Muscle of leg (tissue), 11 donors: ENCODE results near the gene SAMD7. TPM values are rescaled to one million over a fixed set of nuclear protein-coding genes. Genes with fewer than 3 reads are reported as not detected.

Experiments used
- DNase-seq: peaks from one replicate; pipeline ENCODE4 v3.0.0; 2013
- H3K27ac ChIP-seq: one replicate; pipeline ENCODE4 v1.5.1; 2013; ENCODE audit warnings: mild to moderate bottlenecking, low read length, control low read depth
- H3K27me3 ChIP-seq: one replicate; pipeline ENCODE4 v1.6.1; 2013; ENCODE audit warnings: low read length; ENCODE audit not compliant: control insufficient read depth, insufficient read depth
- H3K36me3 ChIP-seq: one replicate; pipeline ENCODE4 v1.6.1; 2013; ENCODE audit warnings: low read length; ENCODE audit not compliant: control insufficient read depth, insufficient read depth
- H3K4me1 ChIP-seq: one replicate; pipeline ENCODE4 v1.6.1; 2013; ENCODE audit warnings: low read length; ENCODE audit not compliant: control insufficient read depth, insufficient read depth
- H3K4me3 ChIP-seq: one replicate; pipeline ENCODE4 v1.5.1; 2013; ENCODE audit warnings: low read length, control low read depth
- H3K9me3 ChIP-seq: replicated peaks from 2 replicates; pipeline ENCODE4 v1.6.1; 2013; ENCODE audit warnings: low read depth, low read length; ENCODE audit not compliant: control insufficient read depth
- WGBS: methylation state at CpG from one replicate; pipeline ENCODE4 v1.1.5; 2013; ENCODE audit warnings: missing lambda C conversion rate; ENCODE audit not compliant: insufficient coverage; 5-methylcytosine and 5-hydroxymethylcytosine counted together
- polyA plus RNA-seq, 8 donors: library from polyadenylated mRNA; unstranded; fragments of 120-200 nt; gene quantifications; one replicate each; pipeline versions ENCODE4 v1.2.1 to v1.2.3, GENCODE V29; 2013; ENCODE audit warnings: inconsistent platforms in 1 of 8, low replicate concordance in 1 of 8; ENCODE audit not compliant: insufficient read length in 8 of 8, insufficient read depth in 1 of 8
- total RNA-seq: library from RNA; stranded (reverse); fragments of 120-200 nt; gene quantifications from one replicate; pipeline ENCODE4 v1.2.4, GENCODE V29; 2013

Gene SAMD7
- total and polyA plus RNA-seq, 9 donors = 0.14 TPM; not detected in 8

DNA sequence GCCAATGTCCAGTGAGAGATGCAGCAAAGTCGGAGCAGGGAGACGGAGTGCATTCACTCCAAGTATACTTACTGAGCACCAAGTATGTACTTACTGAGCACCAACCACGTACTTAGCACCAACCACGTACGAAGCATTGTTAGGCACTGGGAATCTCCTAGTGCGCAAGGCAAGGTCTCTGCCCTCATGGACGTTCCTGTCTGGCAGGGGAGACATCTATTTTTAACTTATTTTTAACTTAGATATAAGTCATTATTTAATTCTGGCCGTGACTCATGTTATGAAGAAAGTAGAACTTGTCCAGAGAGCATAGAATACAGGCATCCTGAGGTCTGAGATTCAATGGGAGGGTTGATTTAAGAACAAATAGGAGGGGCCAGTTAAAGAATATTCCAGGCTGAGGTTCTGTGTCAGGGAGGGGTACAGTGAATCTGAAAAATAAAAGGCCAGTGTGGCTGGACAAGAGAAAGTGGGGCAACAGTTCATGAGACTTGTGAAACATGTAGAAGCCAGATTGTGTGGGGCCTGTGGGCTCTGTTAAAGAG lies 32.3 kb upstream of the SAMD7 start:
- Histone ChIP-seq H3K4me1 (no peaks in the 10 kb centered on the region), H3K27ac (no peak overlapping the region), H3K4me3 (no peak overlapping the region), H3K9me3 (no peaks in the 10 kb centered on the region), H3K36me3 (no peaks in the 10 kb centered on the region), H3K27me3 (peaks cover 2% of the 10 kb centered on the region)
- 84% methylated on average over 3 of the region's 8 CpGs for WGBS
- no peak for DNase-seq

- WGBS = 37% methylated on average over 3 of the region's 3 CpGs
- Histone ChIP-seq H3K27me3 (peaks cover 2% of the 10 kb centered on the region), H3K27ac (no peak overlapping the region), H3K9me3 (no peaks in the 10 kb centered on the region), H3K4me1 (no peaks in the 10 kb centered on the region), H3K4me3 (no peak overlapping the region), H3K36me3 (no peaks in the 10 kb centered on the region)
- DNase-seq = no peak
Observed at GRCh38 chr3:169879845-169880575, 31.4 kb upstream of the SAMD7 start.

DNA sequence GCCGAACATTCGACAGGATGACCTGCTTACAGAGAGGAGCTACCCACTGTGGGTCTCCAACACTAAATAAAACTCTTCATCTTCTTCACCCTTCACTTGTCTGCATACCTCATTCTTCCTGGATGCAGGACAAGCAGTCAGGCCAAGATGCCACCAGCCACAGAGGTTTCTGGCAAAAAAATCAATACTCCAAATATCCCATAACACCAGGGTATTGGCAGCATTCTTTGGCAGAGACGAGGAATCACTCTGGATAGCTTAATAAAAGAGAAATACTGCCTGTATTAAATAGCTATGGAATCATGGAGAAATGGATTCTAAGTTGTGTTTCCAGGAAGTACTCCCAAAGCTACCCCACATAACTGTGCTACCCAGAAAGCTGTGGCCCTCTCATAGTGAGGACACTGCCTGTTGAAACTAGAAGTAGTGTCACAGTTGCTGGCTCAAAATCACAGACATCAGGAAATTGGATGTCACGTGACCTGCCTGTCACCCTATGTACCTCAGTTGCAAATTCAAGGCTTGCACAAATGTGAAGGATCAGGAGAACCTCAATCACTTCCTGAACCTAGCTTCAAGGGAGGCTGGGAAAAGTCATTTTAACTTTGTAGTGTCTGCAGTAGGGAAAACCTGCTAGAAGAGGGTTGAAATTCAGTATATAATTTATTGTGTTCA lies 30.7 kb upstream of the SAMD7 start:
- no peaks in the 10 kb centered on the region for H3K36me3 ChIP-seq
- H3K27me3 ChIP-seq = no peaks in the 10 kb centered on the region
- no peaks in the 10 kb centered on the region for H3K4me1 ChIP-seq
- H3K4me3 ChIP-seq = no peak overlapping the region
- DNase-seq = no peak
- no peak overlapping the region for H3K27ac ChIP-seq
- no peaks in the 10 kb centered on the region for H3K9me3 ChIP-seq
- 81% methylated on average over 3 of the region's 4 CpGs for WGBS

- WGBS = 63% methylated on average over 2 of the region's 5 CpGs
- H3K27ac ChIP-seq = no peak overlapping the region
Observed at GRCh38 chr3:169886671-169887070, 24.7 kb upstream of the SAMD7 start.

DNA sequence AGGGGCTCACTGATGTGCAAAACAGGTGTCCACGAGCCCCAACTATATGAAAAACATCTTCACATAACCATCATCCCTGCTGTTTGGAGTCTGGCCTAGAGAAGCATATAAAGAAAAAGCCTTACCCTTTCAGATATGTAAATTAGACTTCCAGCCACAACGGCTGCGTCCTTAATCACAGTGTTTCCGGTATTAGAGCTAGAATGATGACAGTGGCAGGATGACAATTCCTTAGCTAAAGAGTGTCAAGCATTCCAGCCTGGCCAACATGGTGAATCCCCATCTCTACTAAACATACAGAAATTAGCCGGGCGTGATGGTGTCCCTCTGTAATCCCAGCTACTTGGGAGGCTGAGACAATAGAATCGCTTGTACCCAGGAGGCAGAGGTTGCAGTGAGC lies 19.5 kb upstream of the SAMD7 start:
- 61% methylated on average over 6 of the region's 7 CpGs for WGBS
- Histone ChIP-seq H3K9me3 (no peaks in the 10 kb centered on the region), H3K27ac (no peak overlapping the region), H3K4me3 (no peak overlapping the region), H3K27me3 (no peaks in the 10 kb centered on the region), H3K4me1 (peaks cover under 1% of the 10 kb centered on the region), H3K36me3 (no peaks in the 10 kb centered on the region)
- no peak for DNase-seq

More at GRCh38 chr3:169886671-169887070, 24.7 kb upstream of the SAMD7 start:
- peaks cover 3% of the 10 kb centered on the region for H3K4me1 ChIP-seq
- peak; percentile 43 for DNase-seq
- no peaks in the 10 kb centered on the region for H3K36me3 ChIP-seq
- H3K27me3 ChIP-seq = no peaks in the 10 kb centered on the region
- H3K4me3 ChIP-seq = no peak overlapping the region
- H3K9me3 ChIP-seq = no peaks in the 10 kb centered on the region

DNA sequence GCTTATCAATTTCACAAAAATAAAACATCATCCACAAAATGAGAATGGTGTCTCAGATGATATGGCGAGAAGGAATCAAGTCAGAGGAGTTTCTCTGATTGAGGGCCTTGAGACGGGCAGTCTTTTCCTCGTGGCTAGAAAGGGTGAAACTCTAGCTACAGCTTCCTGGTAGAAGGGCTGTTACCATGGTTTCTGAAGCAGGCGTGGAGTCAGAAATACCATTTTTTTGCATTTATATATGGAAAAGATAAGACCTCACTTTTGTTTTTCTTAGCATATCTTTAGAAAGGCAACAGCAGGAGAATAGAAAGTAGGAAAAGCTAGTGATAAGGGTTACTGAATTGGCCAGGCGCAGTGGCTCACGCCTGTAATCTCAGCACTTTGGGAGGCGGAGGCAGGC lies 17.3 kb upstream of the SAMD7 start:
- Histone ChIP-seq H3K27me3 (no peaks in the 10 kb centered on the region), H3K4me3 (no peak overlapping the region), H3K27ac (no peak overlapping the region), H3K36me3 (no peaks in the 10 kb centered on the region), H3K9me3 (no peaks in the 10 kb centered on the region), H3K4me1 (no peaks in the 10 kb centered on the region)
- no peak for DNase-seq
- 71% methylated on average over 4 of the region's 7 CpGs for WGBS

DNA sequence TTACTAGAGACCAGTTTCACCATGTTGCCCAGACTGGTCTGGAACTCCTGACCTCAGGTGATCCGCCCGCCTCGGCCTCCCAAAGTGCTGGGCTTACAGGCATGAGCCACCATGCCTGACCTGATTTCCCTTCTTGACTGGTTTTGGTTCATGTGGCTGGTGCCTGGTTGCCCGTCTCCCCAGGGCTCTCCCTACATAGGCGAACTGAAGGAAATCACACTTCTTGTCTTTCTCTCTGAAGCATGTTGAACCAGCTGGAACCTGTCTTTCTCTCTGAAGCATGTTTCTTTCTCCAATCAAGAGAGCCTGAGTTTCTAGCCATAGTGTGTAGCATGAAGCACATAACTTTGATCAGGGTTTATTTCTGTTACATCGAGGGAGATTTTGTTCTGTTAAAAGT lies 16.3 kb upstream of the SAMD7 start:
- DNase-seq = no peak
- no peaks in the 10 kb centered on the region for H3K27me3 ChIP-seq
- H3K4me1 ChIP-seq = no peaks in the 10 kb centered on the region
- H3K4me3 ChIP-seq = no peak overlapping the region
- 73% methylated on average over 5 of the region's 6 CpGs for WGBS
- H3K36me3 ChIP-seq = no peaks in the 10 kb centered on the region
- no peak overlapping the region for H3K27ac ChIP-seq
- H3K9me3 ChIP-seq = no peaks in the 10 kb centered on the region

DNA sequence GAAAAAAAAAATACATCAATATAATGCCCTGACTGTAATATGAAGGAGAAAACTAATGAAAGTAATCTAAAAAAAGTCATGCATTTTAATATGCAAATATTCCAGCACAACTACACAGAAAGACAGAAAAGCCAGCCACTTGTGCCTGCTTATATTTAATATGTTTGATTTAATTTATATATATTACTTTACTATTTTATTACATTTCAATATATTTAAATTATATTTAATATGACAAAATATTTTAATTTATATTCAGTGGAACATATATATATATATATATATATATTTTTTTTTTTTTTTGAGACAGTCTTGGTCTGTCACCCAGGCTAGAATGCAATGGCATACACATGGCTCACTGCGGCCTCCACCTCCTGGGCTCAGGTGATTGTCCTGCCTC lies 14.1 kb upstream of the SAMD7 start:
- no peaks in the 10 kb centered on the region for H3K27me3 ChIP-seq
- H3K4me1 ChIP-seq = no peaks in the 10 kb centered on the region
- H3K4me3 ChIP-seq = no peak overlapping the region
- no peaks in the 10 kb centered on the region for H3K36me3 ChIP-seq
- H3K27ac ChIP-seq = no peak overlapping the region
- H3K9me3 ChIP-seq = peaks cover 9% of the 10 kb centered on the region
- WGBS = 60% methylated on average over 1 of the region's 1 CpG
- DNase-seq = no peak

GRCh38 chr3:169901453-169901852 lies 9.9 kb upstream of the SAMD7 start:
- no peaks in the 10 kb centered on the region for H3K4me1 ChIP-seq
- no peaks in the 10 kb centered on the region for H3K27me3 ChIP-seq
- no peak overlapping the region for H3K4me3 ChIP-seq
- peaks cover 12% of the 10 kb centered on the region for H3K9me3 ChIP-seq
- DNase-seq = no peak
- no CpG with 5 or more reads among the region's 1 CpG for WGBS
- no peak overlapping the region for H3K27ac ChIP-seq
- no peaks in the 10 kb centered on the region for H3K36me3 ChIP-seq

DNA sequence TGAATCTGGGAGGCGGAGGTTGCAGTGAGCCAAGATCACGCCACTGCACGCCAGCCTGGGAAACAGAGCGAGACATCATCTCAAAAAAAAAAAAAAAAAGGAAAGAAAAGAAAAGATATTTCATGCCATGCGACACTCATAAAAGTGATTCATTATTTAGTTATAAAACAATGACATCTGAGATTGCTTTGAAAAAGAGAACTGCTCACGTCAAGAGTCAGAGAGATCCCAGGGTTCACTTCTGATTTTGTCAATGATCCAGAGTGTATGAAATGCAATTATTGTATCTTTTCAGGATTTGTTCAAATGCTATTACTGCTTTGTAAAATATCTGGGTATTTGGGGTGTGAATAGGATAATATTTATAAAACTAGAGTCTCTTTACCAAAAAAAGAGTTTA lies 6.0 kb upstream of the SAMD7 start:
- H3K4me3 ChIP-seq = no peak overlapping the region
- no peaks in the 10 kb centered on the region for H3K4me1 ChIP-seq
- H3K9me3 ChIP-seq = peaks cover 12% of the 10 kb centered on the region
- H3K27ac ChIP-seq = no peak overlapping the region
- no peaks in the 10 kb centered on the region for H3K27me3 ChIP-seq
- WGBS = no CpG with 5 or more reads among the region's 6 CpGs
- DNase-seq = no peak
- no peaks in the 10 kb centered on the region for H3K36me3 ChIP-seq
